ENCODE measurements around the gene MED23.

DNA sequence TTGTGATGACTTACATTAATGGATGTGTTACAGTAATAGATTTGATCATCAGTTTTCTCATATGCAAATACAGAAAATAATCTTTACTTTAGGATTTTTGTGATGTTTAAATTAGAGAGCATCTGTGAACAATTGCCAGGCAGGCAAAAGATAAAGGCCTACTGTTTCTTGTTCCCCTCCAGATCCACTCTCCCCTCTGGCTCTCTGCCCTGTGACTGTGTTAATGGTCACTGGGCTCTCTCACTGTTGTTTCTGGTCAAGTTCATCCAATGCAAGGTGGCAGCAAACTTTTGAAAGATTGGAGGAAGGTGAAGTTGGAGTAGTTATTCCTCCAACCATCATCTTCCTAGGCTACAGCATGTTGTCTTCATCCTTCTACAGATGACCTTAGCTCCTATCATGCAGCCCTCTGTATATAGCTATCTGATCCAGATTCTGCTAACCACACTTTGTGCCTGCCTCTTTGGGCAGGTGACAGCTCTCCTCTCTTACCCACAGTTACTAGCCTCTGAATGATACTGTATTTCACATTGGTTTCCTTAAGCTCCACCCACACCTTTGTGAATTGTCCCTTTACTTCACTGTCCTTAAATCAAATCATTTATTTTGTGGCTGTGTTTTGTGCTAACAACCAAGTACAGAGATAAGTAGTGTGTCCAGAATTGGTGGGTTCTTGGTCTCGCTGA, 103.9 kb downstream of the MED23 start:
- TF ChIP-seq POLR2A (IDR thresholded peaks at IDR 0.05) = no peak
- TF ChIP-seq, protein P1, sequence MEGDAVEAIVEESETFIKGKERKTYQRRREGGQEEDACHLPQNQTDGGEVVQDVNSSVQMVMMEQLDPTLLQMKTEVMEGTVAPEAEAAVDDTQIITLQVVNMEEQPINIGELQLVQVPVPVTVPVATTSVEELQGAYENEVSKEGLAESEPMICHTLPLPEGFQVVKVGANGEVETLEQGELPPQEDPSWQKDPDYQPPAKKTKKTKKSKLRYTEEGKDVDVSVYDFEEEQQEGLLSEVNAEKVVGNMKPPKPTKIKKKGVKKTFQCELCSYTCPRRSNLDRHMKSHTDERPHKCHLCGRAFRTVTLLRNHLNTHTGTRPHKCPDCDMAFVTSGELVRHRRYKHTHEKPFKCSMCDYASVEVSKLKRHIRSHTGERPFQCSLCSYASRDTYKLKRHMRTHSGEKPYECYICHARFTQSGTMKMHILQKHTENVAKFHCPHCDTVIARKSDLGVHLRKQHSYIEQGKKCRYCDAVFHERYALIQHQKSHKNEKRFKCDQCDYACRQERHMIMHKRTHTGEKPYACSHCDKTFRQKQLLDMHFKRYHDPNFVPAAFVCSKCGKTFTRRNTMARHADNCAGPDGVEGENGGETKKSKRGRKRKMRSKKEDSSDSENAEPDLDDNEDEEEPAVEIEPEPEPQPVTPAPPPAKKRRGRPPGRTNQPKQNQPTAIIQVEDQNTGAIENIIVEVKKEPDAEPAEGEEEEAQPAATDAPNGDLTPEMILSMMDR (IDR thresholded peaks at IDR 0.05) = no peak
